Hematopoietic multipotent progenitor cell treated with erythropoietin and hydrocortisone succinate and interleukin-3 and kit ligand, for 17 days (in vitro differentiated cells): ENCODE data around the gene TJP1.
"Not testable (repeated sequence)": the region's sequence is repeated elsewhere in the genome, so short reads cannot be mapped to it uniquely, and the experiment has no call there.

ENCODE experiments used
- DNase-seq: peaks from one replicate; pipeline ENCODE4 v3.0.0-alpha.2; 2015; ENCODE audit warnings: low spot score

TJP1 gene

DNA sequence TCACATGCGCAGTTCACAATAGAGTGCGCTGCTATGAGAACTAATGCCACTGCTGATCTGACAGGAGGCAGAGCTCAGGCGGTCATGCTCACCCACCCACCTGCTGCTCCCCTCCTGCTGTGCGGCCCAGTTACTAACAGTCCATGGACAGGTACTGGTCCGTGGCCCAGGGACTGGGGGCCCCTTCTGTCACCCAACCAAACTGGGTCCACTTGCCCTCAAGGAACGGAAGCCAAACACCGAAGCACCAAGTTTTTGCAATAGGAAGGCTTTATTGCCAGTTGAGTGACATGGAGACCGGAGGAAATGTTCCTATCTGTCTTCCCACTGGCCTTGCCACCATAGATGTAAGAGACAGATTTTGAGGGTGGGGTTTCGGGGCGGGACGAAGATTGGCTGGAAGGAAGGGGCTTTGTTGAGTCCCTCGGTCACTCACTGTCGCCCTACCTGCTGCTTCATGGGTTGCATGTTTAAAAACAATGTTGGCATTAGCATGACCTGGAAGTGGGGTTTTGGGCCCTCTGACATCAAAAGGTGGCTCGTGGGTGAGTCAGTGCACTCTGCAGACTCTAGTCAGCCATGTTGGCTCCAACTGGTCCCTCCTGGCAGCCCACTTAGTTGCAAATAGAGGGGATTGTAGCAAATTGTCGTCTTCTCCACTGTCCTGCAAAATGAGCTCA, 141.0 kb downstream of the TJP1 start:
- DNase-seq, result no peak

DNA sequence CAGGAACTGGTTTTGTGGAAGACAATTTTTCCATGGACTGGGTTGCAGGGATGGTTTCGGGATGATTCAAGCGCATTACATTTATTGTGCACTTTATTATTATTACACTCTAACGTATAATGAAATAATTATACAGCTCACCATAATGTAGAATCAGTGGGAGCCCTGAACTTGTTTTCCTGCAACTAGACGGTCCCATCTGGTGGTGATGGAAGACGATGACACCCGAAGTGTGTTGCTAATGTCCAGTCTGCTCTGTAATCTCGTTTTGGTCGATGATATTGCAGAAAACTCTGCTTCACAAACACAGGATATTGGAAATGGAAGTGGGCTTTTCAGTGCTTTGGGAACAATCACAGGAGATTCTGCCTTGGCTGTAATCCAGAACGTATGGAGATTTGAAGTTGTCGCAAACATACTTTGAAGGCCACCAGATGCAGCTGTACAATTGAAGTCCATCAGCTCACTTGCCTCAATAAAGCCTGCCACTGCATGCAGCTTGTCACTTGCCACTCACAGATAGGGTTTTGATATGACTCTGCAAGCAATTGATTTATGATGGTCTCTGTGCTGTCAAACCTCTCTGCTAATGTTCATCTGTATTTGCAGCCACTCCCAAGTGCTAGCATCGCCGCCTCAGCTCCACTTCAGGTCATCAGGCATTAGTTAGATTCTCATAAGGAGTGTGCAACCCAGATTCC, 141.7 kb downstream of the TJP1 start:
- no peak for DNase-seq

DNA sequence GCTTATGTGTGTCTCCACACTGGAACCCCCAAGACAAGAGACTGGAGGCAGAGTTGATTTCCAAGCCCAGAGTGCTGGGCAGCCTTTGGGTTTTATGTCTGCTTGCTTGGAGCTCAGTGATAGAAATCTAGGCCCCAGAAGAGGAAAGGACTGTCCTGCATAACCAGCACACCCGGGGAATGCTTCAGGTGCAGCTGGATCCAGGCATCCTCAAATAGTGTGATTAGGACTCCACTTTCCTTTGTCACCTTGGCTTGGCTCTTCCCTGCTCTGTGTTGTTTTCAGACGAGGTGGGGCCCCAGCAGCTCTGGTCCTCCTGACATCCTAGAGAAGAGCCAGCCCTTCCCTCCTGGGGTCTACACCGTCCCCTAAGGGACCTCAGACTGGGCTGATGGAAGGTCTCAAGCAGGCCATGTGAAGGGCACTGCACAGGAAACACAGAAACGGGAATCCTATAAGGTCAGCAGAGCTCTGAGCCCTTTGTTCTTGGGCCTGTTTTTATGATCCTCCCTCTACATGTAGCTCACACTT, 143.7 kb downstream of the TJP1 start:
- no peak for DNase-seq

- no peak for DNase-seq
Observed at GRCh38 chr15:29677871-29678461, 144.3 kb downstream of the TJP1 start.

GRCh38 chr15:29677455-29677854, 144.8 kb downstream of the TJP1 start:
- no peak for DNase-seq

GRCh38 chr15:29676961-29677402, 145.3 kb downstream of the TJP1 start:
- DNase-seq, result no peak

GRCh38 chr15:29676374-29676960, 145.8 kb downstream of the TJP1 start:
- DNase-seq, result not testable (repeated sequence)

DNA sequence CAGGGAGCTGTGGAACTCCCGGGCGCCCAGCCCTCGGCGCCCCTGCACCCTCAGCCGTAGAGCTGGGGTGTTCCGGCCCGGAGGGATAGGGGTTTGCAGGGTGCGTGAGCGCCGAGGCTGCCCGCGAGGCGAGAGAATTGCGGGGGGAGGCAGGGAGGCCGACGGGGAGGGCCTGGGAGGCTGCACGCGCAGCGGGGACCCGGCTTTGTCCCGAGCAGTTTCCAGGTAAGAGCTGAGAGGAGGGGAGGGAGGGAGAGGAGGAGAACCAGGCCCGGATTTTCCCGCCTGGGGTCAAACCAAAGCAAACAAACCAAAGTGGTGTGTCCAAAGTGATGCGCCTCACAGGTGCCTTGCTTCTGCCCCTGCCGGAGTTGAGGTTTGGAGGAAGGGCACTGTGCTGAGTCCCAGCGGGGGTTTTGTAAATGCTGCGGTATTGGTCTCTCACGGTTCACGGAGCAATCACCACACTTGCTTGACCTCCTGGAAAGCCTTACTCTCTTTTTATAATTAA, 146.4 kb downstream of the TJP1 start:
- no peak for DNase-seq

DNA sequence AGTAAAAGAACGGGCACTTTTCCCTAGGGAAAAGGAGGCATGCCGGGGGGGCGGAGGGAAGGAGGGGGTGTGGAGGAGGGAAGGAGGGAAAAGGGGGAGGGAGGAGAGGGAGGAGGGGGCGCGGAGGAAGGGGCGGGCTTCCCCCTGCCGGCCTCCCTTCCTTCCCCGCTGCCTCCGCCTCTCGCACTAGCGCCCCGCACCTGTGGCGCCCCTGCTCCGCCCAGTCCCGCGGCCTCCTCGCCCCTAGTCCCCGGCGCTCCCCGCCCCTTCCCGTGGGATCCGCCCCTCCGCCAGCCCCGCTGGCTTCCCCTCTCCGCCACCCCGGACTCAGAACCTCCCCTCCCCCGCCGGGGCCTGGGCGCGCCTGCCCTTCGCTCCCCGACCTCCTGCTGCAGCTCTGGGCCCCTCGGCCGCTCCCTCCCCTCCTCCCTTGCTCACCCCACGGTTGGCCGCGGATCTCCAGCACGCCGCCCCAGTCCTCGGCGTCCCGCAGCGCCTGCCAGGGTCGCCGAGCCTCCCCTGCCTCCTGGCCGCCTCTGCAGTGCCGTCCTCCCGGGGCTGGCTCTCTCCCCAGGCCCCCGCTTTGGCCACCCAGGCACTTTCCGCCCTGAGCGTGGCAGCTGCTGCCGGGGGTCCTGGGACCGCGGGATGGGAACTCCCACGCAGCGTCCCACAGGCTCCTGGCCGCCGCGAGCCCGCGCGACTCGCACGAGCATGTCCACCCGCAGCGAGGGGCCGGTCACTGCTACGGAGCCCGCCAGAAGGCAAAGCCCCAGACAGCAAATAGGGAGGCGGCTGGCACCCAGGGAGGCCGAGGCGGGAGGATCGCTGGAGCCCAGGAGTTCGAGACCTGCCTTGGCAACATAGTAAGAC, 147.4 kb downstream of the TJP1 start:
- no peak for DNase-seq

- DNase-seq, result no peak
Observed at GRCh38 chr15:29672923-29673809, 149.1 kb downstream of the TJP1 start.

GRCh38 chr15:29672446-29672845, 149.8 kb downstream of the TJP1 start:
- no peak for DNase-seq

DNA sequence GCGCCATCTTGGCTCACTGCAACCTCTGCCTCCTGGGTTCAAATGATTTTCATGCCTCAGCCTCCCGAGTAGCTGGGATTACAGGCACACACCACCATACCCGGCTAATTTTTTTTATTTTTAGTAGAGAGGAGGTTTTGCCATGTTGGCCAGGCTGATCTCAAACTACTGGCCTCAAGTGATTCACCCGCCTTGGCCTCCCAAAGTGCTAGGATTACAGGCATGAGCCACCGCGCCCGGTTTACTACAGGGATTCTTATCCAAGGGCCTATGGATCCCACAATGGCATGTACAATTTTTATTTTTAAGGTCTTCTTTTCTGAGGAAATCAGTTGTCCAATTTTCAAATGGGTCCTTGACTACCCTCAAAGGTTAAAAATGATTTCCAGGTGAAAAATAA, 150.2 kb downstream of the TJP1 start:
- DNase-seq, result not testable (repeated sequence)

DNA sequence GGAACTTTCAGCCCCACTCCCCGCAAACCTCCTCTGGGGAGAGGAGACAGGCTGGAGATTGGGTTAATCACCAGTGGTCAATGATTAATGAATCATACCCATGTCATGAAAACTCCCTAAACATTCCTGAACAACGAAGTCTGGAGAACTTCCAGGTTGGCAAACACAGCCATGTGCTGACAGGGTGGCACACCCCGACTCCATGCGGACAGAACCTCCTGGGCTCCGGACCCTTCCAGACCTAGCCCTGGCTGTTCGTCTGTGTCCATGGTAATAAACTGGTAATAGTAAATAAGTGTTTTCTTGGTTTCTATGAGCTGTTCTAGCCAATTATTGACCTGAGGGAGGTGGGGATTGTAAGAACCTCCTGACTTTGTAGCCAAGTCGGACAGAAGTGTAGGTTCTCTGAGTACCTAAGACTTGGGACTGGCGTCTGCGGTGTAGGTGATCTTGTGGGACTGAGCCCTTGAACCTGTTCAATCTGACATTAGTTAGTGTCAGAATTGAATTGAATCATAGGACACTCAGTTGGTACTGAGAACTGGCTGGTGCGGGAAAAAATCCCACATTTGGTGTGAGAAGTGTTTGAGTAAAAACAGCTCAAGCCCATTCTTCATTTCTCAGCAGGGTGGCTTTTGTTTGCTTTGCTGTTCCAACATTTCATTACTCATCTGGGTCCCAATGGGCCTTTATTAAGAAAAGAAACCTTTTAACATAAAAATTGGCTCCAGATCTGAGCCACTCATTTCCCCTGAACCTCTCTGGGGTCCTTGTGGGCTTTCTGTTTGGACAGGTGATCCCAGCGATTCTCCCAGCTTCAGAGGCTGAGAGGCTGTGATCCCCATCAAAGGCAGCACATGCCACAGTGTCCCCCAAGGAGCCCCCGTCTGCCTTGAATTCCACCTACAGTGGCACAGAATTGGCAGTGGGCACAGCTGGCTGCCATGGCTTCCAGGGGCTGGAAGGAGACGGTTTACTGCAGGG, 151.0 kb downstream of the TJP1 start:
- DNase-seq, result no peak

GRCh38 chr15:29670266-29670665, 152.0 kb downstream of the TJP1 start:
- no peak for DNase-seq

DNA sequence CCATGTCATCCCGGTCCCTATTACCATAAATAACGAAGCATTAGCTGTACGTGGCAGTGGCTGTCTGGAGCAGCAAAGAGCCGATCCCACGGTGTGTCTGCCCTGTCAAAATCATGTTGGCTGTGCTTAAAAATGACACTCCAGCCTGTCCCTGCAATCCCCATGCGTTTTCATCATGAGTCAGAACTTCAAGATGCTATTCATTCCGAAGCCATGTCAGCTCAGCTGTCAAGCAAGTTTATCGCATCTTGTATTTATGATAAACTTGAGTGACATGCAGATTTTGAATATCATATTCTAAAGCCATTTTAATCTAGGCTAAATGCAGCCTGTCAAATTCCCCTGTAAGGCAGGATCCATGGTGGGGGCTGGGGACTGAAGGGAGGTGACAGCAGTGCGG, 152.4 kb downstream of the TJP1 start:
- DNase-seq, result no peak

- DNase-seq, result no peak
Observed at GRCh38 chr15:29668120-29668602, 154.1 kb downstream of the TJP1 start.

GRCh38 chr15:29666241-29666640, 156.0 kb downstream of the TJP1 start:
- no peak for DNase-seq

DNA sequence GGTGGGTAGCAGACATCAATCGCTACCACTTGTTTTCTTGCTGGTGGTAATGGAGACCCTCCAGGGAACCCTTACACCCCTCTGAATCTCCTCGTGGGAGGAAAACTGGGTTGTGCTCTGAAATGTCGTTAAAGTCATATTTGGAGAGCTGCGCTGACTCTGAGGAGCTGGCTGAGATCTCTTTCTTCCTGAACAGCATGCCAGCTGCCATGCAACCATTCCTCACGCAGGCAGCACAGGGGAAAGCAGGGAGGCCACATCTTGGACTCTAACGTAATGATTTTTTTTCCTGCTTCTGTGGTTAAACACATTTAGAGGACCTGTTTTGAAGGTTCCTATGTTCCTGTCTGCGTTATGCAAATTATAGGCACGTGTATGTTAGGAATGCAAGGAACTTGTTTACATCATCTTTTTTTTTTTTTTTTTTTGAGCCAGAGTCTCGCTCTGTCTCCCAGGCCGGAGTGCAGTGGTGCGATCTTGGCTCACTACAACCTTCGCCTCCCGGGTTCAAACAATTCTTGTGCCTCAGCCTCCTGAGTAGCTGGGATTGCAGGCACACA, 156.7 kb downstream of the TJP1 start:
- DNase-seq, result no peak

DNA sequence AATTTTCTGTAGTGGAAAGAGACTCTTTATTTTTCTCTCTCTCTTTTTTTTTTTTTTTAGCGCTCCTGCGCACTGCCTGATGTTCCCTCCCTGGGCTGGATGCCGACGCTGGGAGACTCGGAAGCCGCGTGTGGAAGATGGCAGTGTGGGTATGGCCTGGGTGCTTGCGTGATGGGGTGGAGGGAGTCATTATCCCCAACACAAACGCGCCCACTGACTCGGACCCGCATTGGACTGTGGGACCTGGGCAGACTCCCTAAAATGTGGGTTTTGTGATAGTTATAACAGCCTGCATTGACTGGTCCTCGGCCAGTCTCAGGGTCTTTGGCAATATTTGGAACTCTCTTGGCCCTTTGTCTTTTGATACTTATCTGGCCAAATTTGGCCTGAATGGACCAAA, 157.9 kb downstream of the TJP1 start:
- no peak for DNase-seq
